EH (cell line): ENCODE measurements around the gene STK40.

ENCODE experiments used
- DNase-seq: peaks from one replicate; pipeline ENCODE4 v3.0.0-alpha.2; 2015; ENCODE audit warnings: low read depth

The STK40 gene

GRCh38 chr1:36309397-36309796, 76.3 kb downstream of the STK40 start:
- DNase-seq: no peak

DNA sequence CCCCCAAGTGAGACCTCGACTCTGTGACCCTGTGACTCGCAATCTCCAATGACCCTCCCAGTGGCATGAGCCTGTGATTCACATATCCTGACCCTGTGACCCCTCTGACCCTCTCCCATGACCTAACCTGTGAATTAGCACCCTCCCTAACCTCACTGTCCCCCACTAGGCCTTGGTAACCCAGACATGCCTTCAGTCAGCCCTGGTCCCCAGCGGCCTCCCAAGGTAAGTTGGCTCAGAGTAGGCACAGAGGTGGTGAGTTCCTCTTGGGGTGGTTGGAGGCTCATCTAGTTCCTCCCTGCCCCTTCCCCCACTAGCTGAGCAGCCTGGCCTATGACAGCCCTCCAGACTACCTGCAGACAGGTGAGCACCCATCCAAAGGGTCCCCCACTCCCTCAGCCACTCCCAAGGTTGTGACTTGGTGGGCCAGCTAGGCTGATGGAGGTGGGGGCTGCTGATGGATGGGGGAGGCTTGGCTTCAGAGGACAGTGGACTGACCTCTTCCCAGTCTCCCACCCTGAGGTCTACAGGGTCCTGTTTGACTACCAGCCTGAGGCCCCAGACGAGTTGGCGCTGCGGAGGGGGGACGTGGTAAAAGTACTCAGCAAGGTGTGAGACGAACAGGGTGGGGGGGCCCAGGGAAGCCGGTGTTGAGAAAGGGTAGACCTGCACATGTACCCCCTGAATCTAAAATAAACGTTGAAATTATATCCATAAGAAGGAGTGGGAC, 78.0 kb downstream of the STK40 start:
- DNase-seq: no peak

DNA sequence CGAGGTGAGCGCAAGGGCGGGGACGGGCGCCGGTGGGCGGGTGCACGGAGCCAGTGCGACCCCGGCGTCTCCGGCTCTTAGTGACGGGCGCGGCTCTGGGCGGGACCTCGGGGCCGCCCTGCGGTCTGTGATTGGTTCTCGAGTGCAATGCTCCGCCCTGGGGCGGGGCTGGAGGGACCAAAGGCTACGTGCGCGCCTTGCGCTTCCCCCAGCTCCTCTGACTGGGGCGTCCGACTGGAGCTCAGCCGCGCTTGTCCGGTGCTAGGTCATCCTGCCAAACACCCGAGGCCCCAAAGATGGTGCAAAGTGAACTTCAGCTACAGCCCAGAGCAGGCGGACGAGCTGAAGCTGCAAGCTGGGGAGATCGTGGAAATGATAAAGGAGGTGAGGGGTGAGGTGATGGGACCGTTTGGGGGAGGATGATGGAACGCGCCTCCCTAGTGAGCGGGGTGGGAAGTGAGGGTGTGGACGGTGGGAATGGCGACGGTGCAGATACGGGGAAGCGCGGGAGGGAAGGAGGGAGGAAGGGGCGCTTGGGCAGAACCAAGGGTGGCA, 78.7 kb downstream of the STK40 start:
- peak; percentile 95 for DNase-seq

GRCh38 chr1:36306210-36306901, 79.4 kb downstream of the STK40 start, which contains the start of gene SH3D21:
SH3D21 (plus strand) TSS chr1:36306368; CDS start chr1:36306421, 53 bp downstream.
- peak; percentile 42 for DNase-seq

- no peak for DNase-seq
Measured at GRCh38 chr1:36305915-36306209, 79.9 kb downstream of the STK40 start.

DNA sequence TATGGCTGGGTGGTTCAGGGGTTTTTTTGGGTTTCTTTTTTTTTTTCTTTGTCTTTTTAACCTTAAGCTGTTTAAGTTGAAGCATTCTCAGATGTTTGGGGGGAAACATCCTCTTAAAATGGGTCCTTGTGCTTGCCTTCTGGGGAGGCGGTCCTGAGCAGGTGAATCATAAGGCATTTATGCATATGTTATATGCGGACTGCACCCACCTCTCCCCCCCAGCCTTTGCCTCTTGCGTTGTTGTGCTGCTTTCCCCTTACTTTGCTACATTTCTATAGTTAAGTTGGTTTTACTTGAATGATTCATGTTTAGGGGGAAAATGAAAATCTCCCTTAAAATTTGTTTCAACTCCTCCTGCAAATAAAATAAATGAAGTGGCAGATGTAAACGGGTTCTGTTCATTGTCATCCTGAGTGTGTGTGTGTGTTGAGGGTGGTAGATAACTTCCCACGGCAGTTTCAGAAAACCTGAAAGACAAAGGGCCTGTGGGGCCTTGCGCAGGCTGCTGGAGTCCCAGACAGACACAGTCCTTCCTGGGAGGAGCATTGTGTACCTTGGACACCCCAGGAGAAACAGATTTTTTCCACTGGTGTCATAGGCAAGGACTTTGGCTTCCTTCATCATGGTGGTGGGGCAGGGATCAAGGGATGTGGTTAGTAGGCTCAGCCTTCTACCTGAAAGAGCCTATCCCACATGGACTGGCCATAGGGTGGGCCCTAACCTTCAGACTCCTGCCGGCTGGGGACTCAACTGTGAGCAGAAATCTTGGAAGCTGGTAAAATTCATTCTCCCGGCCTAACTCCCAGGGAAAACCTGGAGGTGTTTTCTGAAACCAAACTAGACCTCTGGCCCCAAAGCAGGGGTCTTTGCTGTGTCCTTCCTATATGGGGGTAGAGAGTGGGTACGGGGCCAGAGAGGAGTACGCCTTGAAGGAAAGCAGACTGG, 80.5 kb downstream of the STK40 start:
- DNase-seq: no peak

- DNase-seq: no peak
Measured at GRCh38 chr1:36304521-36304920, 81.2 kb downstream of the STK40 start.

- DNase-seq: no peak
Measured at GRCh38 chr1:36303650-36304360, 81.9 kb downstream of the STK40 start.

DNA sequence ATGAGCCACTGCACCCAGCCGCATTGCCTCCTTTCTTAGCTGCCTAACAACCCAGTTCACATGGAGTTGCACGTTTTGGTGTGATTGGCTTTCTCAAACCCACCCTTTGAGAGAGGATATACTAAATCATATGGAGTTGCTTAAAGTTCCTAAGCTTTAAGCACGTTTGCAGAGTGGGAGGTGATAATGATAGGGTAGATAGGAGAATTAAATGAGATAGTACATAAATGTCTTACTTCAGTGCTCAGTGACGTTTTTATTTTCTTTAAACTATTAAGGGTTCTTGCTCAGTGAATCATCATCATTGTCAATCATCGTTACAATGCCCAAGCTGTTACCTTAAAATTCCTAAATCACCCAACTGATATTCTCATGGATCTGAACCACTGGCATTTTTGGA, 82.5 kb downstream of the STK40 start:
- no peak for DNase-seq

- DNase-seq: no peak
Measured at GRCh38 chr1:36301220-36301619, 84.5 kb downstream of the STK40 start.

GRCh38 chr1:36300526-36300925, 85.2 kb downstream of the STK40 start:
- peak; percentile 26 for DNase-seq

- no peak for DNase-seq
Measured at GRCh38 chr1:36298640-36299039, 87.1 kb downstream of the STK40 start.

DNA sequence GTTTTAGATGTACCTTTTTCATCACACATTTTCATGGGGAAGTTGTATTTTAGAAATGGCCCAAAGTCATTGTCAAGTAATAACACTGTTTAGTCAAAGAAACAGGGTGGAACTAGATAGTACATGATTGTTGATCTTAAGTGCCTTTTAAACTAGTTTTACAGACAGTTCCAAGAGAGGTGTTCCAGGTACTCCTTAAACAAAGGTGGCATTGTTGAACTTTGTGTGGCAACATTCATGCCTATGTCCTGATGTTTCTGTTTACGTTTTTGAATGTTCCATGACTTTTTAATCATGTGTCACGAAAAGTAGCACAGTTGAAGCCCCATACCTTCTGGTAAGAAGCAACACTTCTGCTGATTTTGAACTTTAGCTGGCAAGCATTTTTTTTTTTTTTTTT, 88.7 kb downstream of the STK40 start:
- DNase-seq: no peak

DNA sequence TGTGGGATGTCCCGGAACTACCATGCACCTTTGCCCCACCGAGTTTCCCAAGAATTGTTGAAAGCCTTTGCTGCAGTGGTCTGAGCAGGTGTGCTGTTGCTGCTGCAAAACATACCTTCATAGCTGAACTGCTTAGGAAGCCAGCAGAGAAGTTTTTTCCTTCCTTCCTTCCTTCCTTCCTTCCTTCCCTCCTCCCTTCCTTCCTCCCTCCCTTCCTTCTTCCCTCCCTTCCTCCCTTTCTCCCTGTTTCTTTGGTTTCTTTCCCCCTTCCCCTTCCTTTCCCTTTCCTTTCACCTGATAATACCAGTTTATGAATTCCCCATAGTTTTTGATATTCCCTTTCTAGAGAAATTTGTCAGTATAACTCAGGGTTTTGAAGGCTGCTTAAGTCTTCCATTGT, 90.3 kb downstream of the STK40 start:
- DNase-seq: no peak
